Measurements from ENCODE around the gene CFAP99. TPM values are rescaled to one million over a fixed set of nuclear protein-coding genes. Genes with fewer than 3 reads are reported as not detected.

CFAP99 gene
- total and polyA plus RNA-seq, 2 of the 4 experiments (the other 2 are of a cell fraction), result not detected

DNA sequence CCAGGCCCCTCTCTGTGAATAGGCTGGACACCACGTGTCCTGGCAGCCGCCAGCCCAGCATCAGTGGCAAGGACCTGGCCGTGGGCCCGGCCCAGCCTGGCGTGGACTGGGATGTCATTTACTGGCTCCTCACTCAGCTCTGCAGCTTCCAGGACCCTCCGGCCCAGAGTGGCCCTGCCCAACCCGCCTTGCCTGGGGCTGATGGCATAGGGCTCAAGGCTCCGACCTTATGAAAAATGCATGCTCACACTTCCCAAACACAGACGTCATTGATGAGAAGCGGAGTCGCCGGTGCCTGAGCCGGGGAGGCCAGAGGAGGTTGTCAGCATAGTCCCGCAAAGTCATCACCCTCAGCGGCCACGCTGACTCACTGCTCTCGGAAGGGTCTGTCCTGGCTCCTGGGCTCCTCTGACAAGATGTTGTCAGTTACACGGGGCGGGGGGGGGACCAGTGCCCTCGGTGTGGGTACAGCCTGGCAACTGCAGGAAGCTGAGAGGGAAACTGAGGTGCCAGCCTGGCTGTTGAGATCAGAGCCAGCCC lies 14.3 kb downstream of the CFAP99 start:
- H3K4me2 ChIP-seq (ENCODE audit: low read depth, low read length), result no peak overlapping the region
- CTCF ChIA-PET, result no interaction called here
- H2BK120ac ChIP-seq (ENCODE audit: low read depth, low read length), result no peak overlapping the region
- intact Hi-C loops (cut with micrococcal nuclease), result no loop called here
- dilution Hi-C loops (cut with HindIII; ENCODE audit: low sequenced_read_pairs, unreplicated experiment), result no loop called here
- H2AFZ ChIP-seq (replicated peaks; ENCODE audit: low read length, poor library complexity), result peak overlapping the region; percentile 58
- no peak overlapping the region; a peak in 1 of 4 replicates for H4K8ac ChIP-seq (ENCODE audit: low read depth in 2 of 2, low read length in 2 of 2)
- no peak overlapping the region for H3K4ac ChIP-seq (ENCODE audit: low read depth, low read length)
- no peak overlapping the region for H2AK5ac ChIP-seq (ENCODE audit: low read depth, low read length)
- no peak overlapping the region for H3K27ac ChIP-seq (ENCODE audit: insufficient read depth, low read length)
- no peak overlapping the region for H2BK5ac ChIP-seq (ENCODE audit: low read depth, low read length, poor library complexity, severe bottlenecking)
- no peak overlapping the region for H3K14ac ChIP-seq (replicated peaks; ENCODE audit: low read depth, low read length)
- H4K91ac ChIP-seq (ENCODE audit: insufficient read depth, low read depth, low read length), result no peak overlapping the region
- H4K20me1 ChIP-seq (ENCODE audit: insufficient read depth, low read length), result peaks cover 7% of the 10 kb centered on the region
- no peak overlapping the region for H4K5ac ChIP-seq (ENCODE audit: low read depth, low read length)
- peaks cover 7% of the 10 kb centered on the region for H3K4me1 ChIP-seq (ENCODE audit: control insufficient read depth, insufficient read depth, low read length)
- peaks cover 4% of the 10 kb centered on the region; the same call in 1 of the 2 replicates for H3K9me3 ChIP-seq (ENCODE audit: control insufficient read depth, insufficient read depth, low read length)
- POLR2A ChIA-PET (ENCODE audit: unreplicated experiment), result no interaction called here
- no TSS peak for BruUV-seq (replicated peaks)
- ATAC-seq (ENCODE audit: low read depth) (peak; percentile 90), DNase-seq (peak; percentile 64)
- H2AK9ac ChIP-seq (replicated peaks; ENCODE audit: low read depth, low read length, poor library complexity), result no peak overlapping the region
- no peak overlapping the region for H3K18ac ChIP-seq (ENCODE audit: low read depth, low read length)
- no peak overlapping the region for H3K4me3 ChIP-seq (ENCODE audit: insufficient read depth, low read depth, low read length)
- H3K79me1 ChIP-seq (ENCODE audit: low read depth in 1 of 2, low read length in 2 of 2), result no peaks in the 10 kb centered on the region
- no peak overlapping the region for H3K23ac ChIP-seq (ENCODE audit: low read depth, low read length)
- in situ Hi-C loops (cut with MboI; ENCODE audit: low sequenced_read_pairs), result no loop called here
- 60% methylated on average over 1 of the region's 20 CpGs; no CpG with 5 or more reads in 1 of the 2 experiments for WGBS, 2 experiments (ENCODE audit: extremely low coverage in 2 of 2, insufficient read length in 1 of 2)
- no peak overlapping the region for H2BK15ac ChIP-seq (ENCODE audit: low read depth, low read length)
- 0 out of 2 replicates have a peak, but pooled peaks cover 3% of the 10 kb centered on the region for H3K9me1 ChIP-seq (ENCODE audit: insufficient read depth, low read length)
- H3K9ac ChIP-seq (ENCODE audit: low read depth, low read length), result no peak overlapping the region
- H3K27me3 ChIP-seq (ENCODE audit: control insufficient read depth, insufficient read depth, low read length), result peaks cover 2% of the 10 kb centered on the region; the same call in 1 of the 2 replicates
- no peaks in the 10 kb centered on the region for H3K36me3 ChIP-seq (ENCODE audit: control insufficient read depth, insufficient read depth, low read length)
- H3K56ac ChIP-seq (ENCODE audit: extremely low read depth, insufficient read depth, low read length), result no peak overlapping the region
- TF ChIP-seq FOS (IDR thresholded peaks at IDR 0.05; ENCODE audit: low read depth, low read length), result 0 out of 2 replicates have a peak, but pooled peaks have one; percentile 26
- no peak for TF ChIP-seq RAD21 (IDR thresholded peaks at IDR 0.05; ENCODE audit: low read length)
- TF ChIP-seq NFE2L2 (IDR thresholded peaks at IDR 0.05; ENCODE audit: low read depth, low read length), result peak; percentile 63
- no peak for TF ChIP-seq MAZ (IDR thresholded peaks at IDR 0.05; ENCODE audit: borderline replicate concordance, low read depth, low read length)
- H2BK20ac ChIP-seq (ENCODE audit: low read depth, low read length), result no peak overlapping the region

Measured in IMR-90 (cell line).